Measurements from ENCODE around the gene JPT2. TPM values are rescaled to one million over a fixed set of nuclear protein-coding genes. Genes with fewer than 3 reads are reported as not detected.

JPT2 gene
- total RNA-seq, 4 donors from 2014 or later = 12.0 to 31.5 (median 25.1) TPM

DNA sequence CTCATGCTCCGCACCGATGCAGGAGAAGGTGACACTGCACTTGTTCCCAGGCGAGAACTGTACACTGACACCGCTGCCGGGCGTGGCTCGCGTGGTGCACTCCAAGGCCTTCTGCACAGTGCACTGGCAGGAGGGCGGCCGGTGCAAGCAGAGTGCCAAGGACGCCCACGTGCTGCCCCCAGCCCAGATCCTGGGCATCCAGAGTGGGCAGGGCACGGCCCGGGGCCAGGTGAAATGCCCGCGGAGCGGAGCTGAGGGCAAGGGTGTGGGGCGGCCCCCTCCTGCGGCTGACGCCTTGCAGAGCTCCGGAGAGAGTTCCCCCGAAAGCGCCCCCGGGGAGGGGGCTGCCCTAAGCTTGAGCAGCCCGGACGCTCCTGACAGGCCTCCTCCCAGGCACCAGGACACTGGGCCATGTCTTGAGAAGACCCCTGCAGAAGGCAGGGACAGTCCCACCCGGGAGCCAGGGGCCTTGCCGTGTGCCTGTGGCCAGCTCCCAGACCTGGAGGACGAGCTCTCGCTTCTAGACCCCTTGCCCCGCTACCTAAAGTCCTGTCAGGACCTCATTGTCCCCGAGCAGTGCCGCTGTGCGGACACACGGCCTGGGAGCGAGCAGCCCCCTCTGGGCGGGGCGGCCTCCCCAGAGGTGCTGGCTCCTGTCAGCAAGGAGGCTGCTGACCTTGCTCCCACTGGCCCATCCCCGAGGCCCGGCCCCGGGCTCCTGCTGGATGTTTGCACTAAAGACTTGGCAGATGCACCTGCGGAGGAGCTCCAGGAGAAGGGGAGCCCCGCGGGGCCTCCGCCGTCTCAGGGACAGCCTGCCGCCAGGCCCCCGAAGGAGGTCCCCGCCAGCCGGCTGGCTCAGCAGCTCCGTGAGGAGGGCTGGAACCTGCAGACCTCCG lies 21.9 kb upstream of the JPT2 start:
- Histone ChIP-seq H3K4me3 (no peak overlapping the region), H3K4me1 (no peaks in the 10 kb centered on the region), H3K9me3 (no peaks in the 10 kb centered on the region), H3K27ac (no peak overlapping the region), H3K27me3 (no peaks in the 10 kb centered on the region), H3K36me3 (peaks cover 0 to 56% (median 18%) of the 10 kb centered on the region in 4 donors)
- DNase-seq = no peak
- intact Hi-C loops (cut with DNase I; ENCODE audit: low total_unique reads) = no loop called here
- WGBS, 2 donors (ENCODE audit: low coverage in 1 of 2) = 95% methylated on average over 24 of the region's 52 CpGs; no CpG with 5 or more reads in 1 of the 2 donors
- in situ Hi-C loops (cut with MboI; ENCODE audit: low pct_ligation_motif_present in 1 of 4, low pct_unique_long_range_greater_than_20kb in 1 of 4, low sequenced_read_pairs in 3 of 4) = no loop called here
- no peak for TF ChIP-seq EP300 (IDR thresholded peaks at IDR 0.05; ENCODE audit: low read depth)
- TF ChIP-seq CTCF (IDR thresholded peaks at IDR 0.05) = no peak
- no peak for TF ChIP-seq POLR2AphosphoS5 (IDR thresholded peaks at IDR 0.05)
- no peak for TF ChIP-seq POLR2A (IDR thresholded peaks at IDR 0.05)

DNA sequence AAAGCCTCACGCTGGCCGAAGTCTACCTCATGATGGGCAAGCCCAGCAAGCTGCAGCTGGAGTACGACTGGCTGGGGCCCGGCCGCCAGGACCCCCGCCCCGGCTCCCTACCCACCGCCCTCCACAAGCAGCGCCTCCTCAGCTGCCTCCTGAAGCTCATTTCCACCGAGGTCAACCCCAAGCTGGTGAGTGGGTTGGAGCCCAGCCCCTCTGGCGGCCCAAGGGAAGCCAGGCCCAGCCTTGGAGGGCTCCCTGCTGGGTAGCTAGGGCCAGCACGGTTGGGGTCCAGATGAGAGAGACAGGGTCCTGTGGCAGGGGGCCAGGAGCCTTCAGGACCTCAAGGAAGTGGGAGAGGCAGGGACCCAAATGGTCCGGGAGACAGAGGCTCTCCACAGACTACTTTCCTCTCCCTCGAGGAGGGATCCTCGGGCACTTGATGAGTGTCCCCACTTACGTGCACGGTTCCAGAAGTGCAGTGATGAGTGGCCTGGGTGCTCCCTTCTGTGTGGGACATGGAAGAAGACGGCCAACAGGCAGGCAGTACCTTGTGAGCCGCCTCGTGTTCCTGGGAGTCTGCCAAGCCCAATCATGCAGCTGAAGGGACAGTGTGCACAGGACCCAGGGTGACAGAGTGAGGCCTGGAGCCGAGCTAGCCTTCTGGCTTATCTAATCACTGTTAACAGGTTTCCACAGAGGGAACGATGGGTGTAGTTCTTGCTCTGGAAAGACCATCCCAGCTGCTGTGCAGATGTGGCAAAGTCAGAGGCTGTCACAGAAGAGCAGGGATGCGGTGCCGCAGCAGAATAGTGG lies 21.1 kb upstream of the JPT2 start:
- no peaks in the 10 kb centered on the region for H3K27me3 ChIP-seq
- in situ Hi-C loops (cut with MboI; ENCODE audit: low pct_ligation_motif_present in 1 of 4, low pct_unique_long_range_greater_than_20kb in 1 of 4, low sequenced_read_pairs in 3 of 4) = no loop called here
- TF ChIP-seq EP300 (IDR thresholded peaks at IDR 0.05; ENCODE audit: low read depth) = no peak
- no peak for TF ChIP-seq POLR2A (IDR thresholded peaks at IDR 0.05)
- TF ChIP-seq POLR2AphosphoS5 (IDR thresholded peaks at IDR 0.05) = no peak
- TF ChIP-seq CTCF (IDR thresholded peaks at IDR 0.05) = no peak
- no peak overlapping the region for H3K4me3 ChIP-seq
- no peak for DNase-seq
- intact Hi-C loops (cut with DNase I; ENCODE audit: low total_unique reads) = no loop called here
- H3K27ac ChIP-seq = no peak overlapping the region
- peaks cover 0 to 60% (median 18%) of the 10 kb centered on the region in 4 donors for H3K36me3 ChIP-seq
- 89% methylated on average over 24 of the region's 24 CpGs; no CpG with 5 or more reads in 1 of the 2 donors for WGBS, 2 donors (ENCODE audit: low coverage in 1 of 2)
- H3K9me3 ChIP-seq = no peaks in the 10 kb centered on the region
- no peaks in the 10 kb centered on the region for H3K4me1 ChIP-seq

- Histone ChIP-seq H3K27me3 (no peaks in the 10 kb centered on the region), H3K27ac (no peak overlapping the region), H3K9me3 (no peaks in the 10 kb centered on the region), H3K4me1 (no peaks in the 10 kb centered on the region), H3K4me3 (no peak overlapping the region), H3K36me3 (peaks cover 0 to 61% (median 18%) of the 10 kb centered on the region in 4 donors)
- TF ChIP-seq POLR2A (IDR thresholded peaks at IDR 0.05) (no peak), POLR2AphosphoS5 (IDR thresholded peaks at IDR 0.05) (no peak), EP300 (IDR thresholded peaks at IDR 0.05; ENCODE audit: low read depth) (no peak), CTCF (IDR thresholded peaks at IDR 0.05) (no peak)
- in situ Hi-C loops (cut with MboI; ENCODE audit: low pct_ligation_motif_present in 1 of 4, low pct_unique_long_range_greater_than_20kb in 1 of 4, low sequenced_read_pairs in 3 of 4) (no loop called here), intact Hi-C loops (cut with DNase I; ENCODE audit: low total_unique reads) (no loop called here)
- no peak for DNase-seq
- 96% methylated on average over 13 of the region's 13 CpGs; no CpG with 5 or more reads in 1 of the 2 donors for WGBS, 2 donors (ENCODE audit: low coverage in 1 of 2)
Measured at GRCh38 chr16:1657841-1658240, 20.2 kb upstream of the JPT2 start.

DNA sequence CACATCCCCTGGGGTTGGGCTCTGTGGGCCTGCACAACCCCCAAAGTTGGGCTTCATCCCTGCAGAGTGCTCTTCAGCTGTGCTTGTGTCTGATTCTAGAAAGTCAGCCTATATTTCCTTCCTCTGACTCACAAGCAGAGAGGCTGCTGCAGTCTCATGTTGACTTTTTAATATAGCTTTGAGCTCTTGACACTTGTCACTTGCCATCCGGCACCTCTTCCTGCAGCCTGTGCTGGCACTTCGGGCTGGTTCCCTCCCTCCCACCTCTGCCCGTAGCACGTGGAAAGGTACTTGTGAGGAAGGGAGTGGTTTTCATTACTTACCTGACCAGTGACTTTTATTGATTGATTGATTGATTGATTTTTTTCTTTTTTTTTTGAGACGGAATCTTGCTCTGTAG lies 19.0 kb upstream of the JPT2 start:
- Histone ChIP-seq H3K4me3 (no peak overlapping the region), H3K36me3 (peaks cover 0 to 68% (median 19%) of the 10 kb centered on the region in 4 donors), H3K9me3 (no peaks in the 10 kb centered on the region), H3K27me3 (no peaks in the 10 kb centered on the region), H3K4me1 (no peaks in the 10 kb centered on the region), H3K27ac (no peak overlapping the region)
- DNase-seq = no peak
- TF ChIP-seq POLR2A (IDR thresholded peaks at IDR 0.05) (no peak), CTCF (IDR thresholded peaks at IDR 0.05) (no peak), POLR2AphosphoS5 (IDR thresholded peaks at IDR 0.05) (no peak), EP300 (IDR thresholded peaks at IDR 0.05; ENCODE audit: low read depth) (no peak)
- in situ Hi-C loops (cut with MboI; ENCODE audit: low pct_ligation_motif_present in 1 of 4, low pct_unique_long_range_greater_than_20kb in 1 of 4, low sequenced_read_pairs in 3 of 4) (no loop called here), intact Hi-C loops (cut with DNase I; ENCODE audit: low total_unique reads) (no loop called here)
- 84% methylated on average over 5 of the region's 5 CpGs; no CpG with 5 or more reads in 1 of the 2 donors for whole genome bisulfite sequencing, 2 donors (ENCODE audit: low coverage in 1 of 2)
